Activated CD4-positive, alpha-beta T cell treated with anti-CD3 and anti-CD28 coated beads, Interleukin-2, amount 50 U/mL, for 1 hour (primary cell): ENCODE measurements around the gene KIRREL3.

Experiments
- DNase-seq: peaks from one replicate; pipeline ENCODE4 v3.0.0-alpha.2; 2020

KIRREL3 gene

GRCh38 chr11:126658306-126659056, 342.1 kb downstream of the KIRREL3 start:
- DNase-seq, result no peak

GRCh38 chr11:126655807-126656128, 344.8 kb downstream of the KIRREL3 start:
- no peak for DNase-seq

GRCh38 chr11:126654886-126655806, 345.4 kb downstream of the KIRREL3 start:
- no peak for DNase-seq

GRCh38 chr11:126653040-126653439, 347.5 kb downstream of the KIRREL3 start:
- no peak for DNase-seq

GRCh38 chr11:126647735-126648134, 352.8 kb downstream of the KIRREL3 start:
- no peak for DNase-seq

- DNase-seq, result no peak
These were observed 353.6 kb downstream of the KIRREL3 start for GRCh38 chr11:126646701-126647557.

- DNase-seq, result no peak
These were observed 355.4 kb downstream of the KIRREL3 start for GRCh38 chr11:126645186-126645585.

GRCh38 chr11:126640186-126640585, 360.4 kb downstream of the KIRREL3 start:
- DNase-seq, result no peak

GRCh38 chr11:126639692-126640091, 360.9 kb downstream of the KIRREL3 start:
- DNase-seq, result no peak

- no peak for DNase-seq
These were observed 361.9 kb downstream of the KIRREL3 start for GRCh38 chr11:126638648-126639047.

- no peak for DNase-seq
These were observed 362.8 kb downstream of the KIRREL3 start for GRCh38 chr11:126637795-126638175.

- DNase-seq, result no peak
These were observed 363.4 kb downstream of the KIRREL3 start for GRCh38 chr11:126636911-126637794.

- no peak for DNase-seq
These were observed 365.1 kb downstream of the KIRREL3 start for GRCh38 chr11:126635511-126635910.

- no peak for DNase-seq
These were observed 365.6 kb downstream of the KIRREL3 start for GRCh38 chr11:126634963-126635362.

- DNase-seq, result no peak
These were observed 367.2 kb downstream of the KIRREL3 start for GRCh38 chr11:126633330-126633729.

GRCh38 chr11:126630893-126631798, 369.4 kb downstream of the KIRREL3 start:
- no peak for DNase-seq

GRCh38 chr11:126630488-126630887, 370.1 kb downstream of the KIRREL3 start:
- no peak for DNase-seq

GRCh38 chr11:126628790-126629621, 371.6 kb downstream of the KIRREL3 start:
- no peak for DNase-seq

GRCh38 chr11:126628450-126628789, 372.1 kb downstream of the KIRREL3 start:
- DNase-seq, result no peak

- no peak for DNase-seq
These were observed 373.1 kb downstream of the KIRREL3 start for GRCh38 chr11:126627421-126627820.
